K562 (cell line): ENCODE measurements around the gene APOM. TPM values are rescaled to one million over a fixed set of nuclear protein-coding genes. Genes with fewer than 3 reads are reported as not detected.

Source experiments
- ARID1B ChIP-seq: fragments of 450-650 bp; IDR thresholded peaks from 2 replicates; pipeline ENCODE4 v1.6.1; 2016; ENCODE audit warnings: antibody characterized with exemption, mild to moderate bottlenecking, inconsistent platforms
- ARNT ChIP-seq, 2 experiments: fragments of 450-650 bp; IDR thresholded peaks; 2 replicates each; pipeline ENCODE4 v1.6.1; 2016; ENCODE audit warnings: mild to moderate bottlenecking in 1 of 2
- CEBPG ChIP-seq, 3 experiments: fragments of 200-800 bp in 1 of 3; sonication (Bioruptor generic) in 1 of 3; sonication (generic) in 1 of 3; formaldehyde crosslinking in 1 of 3; IDR thresholded peaks in 2 of 3; conservative IDR thresholded peaks in 1 of 3; 2 replicates each; pipeline versions ENCODE4 v1.6.1 to v1.8.0; 2016 to 2022; ENCODE audit warnings: missing compliant biosample characterization in 2 of 3, missing genetic modification characterization in 2 of 3, mild to moderate bottlenecking in 1 of 3, missing genetic modification reagents in 1 of 3
- CREB3 ChIP-seq: fragments of 450-650 bp; conservative IDR thresholded peaks from 2 replicates; pipeline ENCODE4 v1.6.1; 2016; ENCODE audit warnings: missing genetic modification characterization, low read depth, mild to moderate bottlenecking, missing compliant biosample characterization, moderate library complexity
- GTF2B ChIP-seq: IDR thresholded peaks from 2 replicates; pipeline ENCODE4 v1.6.1; 2011; ENCODE audit not compliant: insufficient read length; ENCODE audit errors: extremely low read depth
- HDGF ChIP-seq: fragments of 450-650 bp; IDR thresholded peaks from 2 replicates; pipeline ENCODE4 v1.6.1; 2016
- MEF2D ChIP-seq: conservative IDR thresholded peaks from 2 replicates; pipeline ENCODE4 v1.6.1; 2016; ENCODE audit warnings: low read depth, missing genetic modification characterization, missing compliant biosample characterization
- NCOA1 ChIP-seq: fragments of 450-650 bp; IDR thresholded peaks from 2 replicates; pipeline ENCODE4 v1.6.1; 2016; ENCODE audit warnings: low read depth
- NR2C2 ChIP-seq, 2 experiments: fragments of 200-800 bp in 1 of 2; sonication (Bioruptor generic) in 1 of 2; sonication (generic) in 1 of 2; formaldehyde crosslinking in 1 of 2; IDR thresholded peaks; 2 replicates each; pipeline versions ENCODE4 v1.6.1 to v1.8.0; 2016 to 2022; ENCODE audit warnings: mild to moderate bottlenecking in 1 of 2, missing compliant biosample characterization in 1 of 2, missing genetic modification characterization in 1 of 2, missing genetic modification reagents in 1 of 2
- POLR2G ChIP-seq: fragments of 200-400 bp; formaldehyde crosslinking; IDR thresholded peaks from 2 replicates; pipeline ENCODE4 v1.6.1; 2017; ENCODE audit warnings: low read depth, mild to moderate bottlenecking, antibody characterized with exemption, low read length, moderate library complexity
- SLC30A9 ChIP-seq: fragments of 250-450 bp; sonication (Bioruptor Pico); IDR thresholded peaks from 2 replicates; pipeline ENCODE4 v1.8.0; 2022; ENCODE audit warnings: mild to moderate bottlenecking, moderate library complexity
- SMARCC2 ChIP-seq: fragments of 450-650 bp; IDR thresholded peaks from 2 replicates; pipeline ENCODE4 v1.6.1; 2017; ENCODE audit warnings: antibody characterized with exemption, moderate library complexity, mild to moderate bottlenecking, low read depth
- STAG1 ChIP-seq: sonication (generic); formaldehyde crosslinking; IDR thresholded peaks from 2 replicates; pipeline ENCODE4 v1.5.0; 2020; ENCODE audit warnings: missing genetic modification reagents, borderline replicate concordance
- TRIM24 ChIP-seq, 2 experiments: fragments of 450-650 bp; IDR thresholded peaks; 2 replicates each; pipeline ENCODE4 v1.6.1; 2016
- U2AF1 ChIP-seq: fragments of 200-400 bp; formaldehyde crosslinking; optimal IDR thresholded peaks from 2 replicates; pipeline ENCODE3; 2017; ENCODE audit warnings: mild to moderate bottlenecking, low read depth, low read length, moderate library complexity
- ZC3H8 ChIP-seq: fragments of 450-650 bp; IDR thresholded peaks from 2 replicates; pipeline ENCODE4 v1.6.1; 2017
- ZNF124 ChIP-seq: sonication (generic); formaldehyde crosslinking; IDR thresholded peaks from 2 replicates; pipeline ENCODE4 v1.8.1; 2022; ENCODE audit warnings: missing genetic modification reagents
- ZNF239 ChIP-seq: fragments of 250-450 bp; sonication (Bioruptor Pico); IDR thresholded peaks from 2 replicates; pipeline ENCODE4 v1.4.0; 2020; ENCODE audit warnings: mild to moderate bottlenecking
- ZNF398 ChIP-seq: fragments of 250-450 bp; sonication (Bioruptor Pico); IDR thresholded peaks from 2 replicates; pipeline ENCODE4 v1.8.0; 2021; ENCODE audit warnings: moderate library complexity, mild to moderate bottlenecking, inconsistent platforms
- ZNF584 ChIP-seq: fragments of 200-800 bp; sonication (Bioruptor generic); IDR thresholded peaks from 2 replicates; pipeline ENCODE4 v1.6.1; 2016; ENCODE audit warnings: low read depth, mild to moderate bottlenecking, missing genetic modification characterization, missing compliant biosample characterization
- ZNF79 ChIP-seq: fragments of 250-450 bp; sonication (Bioruptor Pico); IDR thresholded peaks from 2 replicates; pipeline ENCODE4 v1.4.0; 2020; ENCODE audit warnings: low read depth, mild to moderate bottlenecking, moderate library complexity
- ZNF830 ChIP-seq: fragments of 250-450 bp; sonication (Bioruptor Pico); IDR thresholded peaks from 2 replicates; pipeline ENCODE4 v1.5.0; 2021; ENCODE audit warnings: mild to moderate bottlenecking
- polyA plus RNA-seq, 8 experiments: library from polyadenylated mRNA; depleted of rRNA in 4 of 8; stranded (reverse) in 5 of 8; unstranded in 3 of 8; fragments of >200 nt; fragmentation: Nextera tagmentation in 2 of 8; fragmentation: Illumina TruSeq in 1 of 8; extraction: Ambion mirVana in 2 of 8; extraction: Trizol in 1 of 8; gene quantifications; 2 replicates each; pipeline versions ENCODE4 v1.2.1 to v1.2.3, GENCODE V29; 2011 to 2014; ENCODE audit warnings: inconsistent platforms in 1 of 8, missing spikeins in 1 of 8
- total RNA-seq, 7 experiments: library from RNA; depleted of rRNA in 6 of 7; stranded (reverse); fragments of >200 nt in 6 of 7; fragmentation: Illumina TruSeq in 2 of 7; extraction: Trizol in 2 of 7; gene quantifications; 2 replicates each; pipeline versions ENCODE4 v1.2.1 to v1.2.3, GENCODE V29; 2011 to 2021; ENCODE audit warnings: low replicate concordance in 1 of 7
- TF ChIP-seq, protein P1 (sequence below): sonication (generic); formaldehyde crosslinking; IDR thresholded peaks from 2 replicates; pipeline ENCODE4 v1.8.0; 2022; ENCODE audit warnings: missing genetic modification reagents, mild to moderate bottlenecking, moderate library complexity, borderline replicate concordance

Gene APOM
- total and polyA plus RNA-seq, 9 of the 15 experiments (the other 6 are each of a cell fraction or from before 2014, with no cell fraction given): 5.7 to 24.3 (median 10.4) TPM

- TF ChIP-seq SMARCC2: no peak; the same call in 1 of the 2 replicates
- TF ChIP-seq NCOA1: 0 out of 2 replicates have a peak, but pooled peaks have one; percentile 10
- TF ChIP-seq U2AF1: no peak
- TF ChIP-seq MEF2D (tag): peak; percentile 76; the same call in 1 of the 2 replicates
- no peak for TF ChIP-seq ZNF124 (CRISPR knock-in tag)
- no peak for TF ChIP-seq GTF2B
- TF ChIP-seq ZNF398: no peak
- TF ChIP-seq ZC3H8: peak; percentile 85
- no peak for TF ChIP-seq ZNF584 (CRISPR knock-in tag)
- TF ChIP-seq, protein P1, sequence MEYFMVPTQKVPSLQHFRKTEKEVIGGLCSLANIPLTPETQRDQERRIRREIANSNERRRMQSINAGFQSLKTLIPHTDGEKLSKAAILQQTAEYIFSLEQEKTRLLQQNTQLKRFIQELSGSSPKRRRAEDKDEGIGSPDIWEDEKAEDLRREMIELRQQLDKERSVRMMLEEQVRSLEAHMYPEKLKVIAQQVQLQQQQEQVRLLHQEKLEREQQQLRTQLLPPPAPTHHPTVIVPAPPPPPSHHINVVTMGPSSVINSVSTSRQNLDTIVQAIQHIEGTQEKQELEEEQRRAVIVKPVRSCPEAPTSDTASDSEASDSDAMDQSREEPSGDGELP (CRISPR knock-in tag): peak; percentile 89
- TF ChIP-seq ARID1B: no peak
- no peak for TF ChIP-seq STAG1 (CRISPR knock-in tag)
- TF ChIP-seq ZNF79 (CRISPR knock-in tag): no peak
- TF ChIP-seq ZNF830 (CRISPR knock-in tag): peak; percentile 46; the same call in 1 of the 2 replicates
- TF ChIP-seq CREB3 (tag): peak; percentile 66; the same call in 1 of the 2 replicates
- peak; percentile 73 for TF ChIP-seq CEBPG (CRISPR knock-in tag; IDR thresholded peaks at IDR 0.05)
- TF ChIP-seq CEBPG (tag; conservative IDR thresholded peaks at IDR 0.05 in 1 of 2, IDR thresholded peaks at IDR 0.05 in 1 of 2): peak in 1 of 2 experiments; percentile 62; a peak in 2 of 4 replicates
- TF ChIP-seq SLC30A9 (CRISPR knock-in tag): no peak
- peak; percentile 84; the same call in 1 of the 2 replicates for TF ChIP-seq HDGF
- TF ChIP-seq ARNT (IDR thresholded peaks at IDR 0.05): peak in 1 of 2 experiments; percentile 62; a peak in 2 of 4 replicates
- peak; percentile 82 for TF ChIP-seq NR2C2 (CRISPR knock-in tag; IDR thresholded peaks at IDR 0.05)
- TF ChIP-seq NR2C2 (tag; IDR thresholded peaks at IDR 0.05): no peak
- TF ChIP-seq TRIM24 (IDR thresholded peaks at IDR 0.05): peak; percentile 9 to 20; a peak in 2 of 4 replicates
- peak; percentile 37 for TF ChIP-seq POLR2G
- TF ChIP-seq ZNF239 (CRISPR knock-in tag): peak; percentile 40
Observed at GRCh38 chr6:31664790-31665500, 9.3 kb downstream of the APOM start, which contains the start of gene GPANK1 (continued).
